Measurements from ENCODE around the gene TRIOBP.

The TRIOBP gene

GRCh38 chr22:37680191-37680851 lies 16.5 kb upstream of the TRIOBP start:
- TF ChIP-seq CTCF (IDR thresholded peaks at IDR 0.05): no peak

- no peak for TF ChIP-seq CTCF (IDR thresholded peaks at IDR 0.05)
Observed at GRCh38 chr22:37681001-37681424, 15.8 kb upstream of the TRIOBP start.

GRCh38 chr22:37681556-37682049 lies 15.2 kb upstream of the TRIOBP start:
- TF ChIP-seq CTCF (IDR thresholded peaks at IDR 0.05): peak; percentile 83

- TF ChIP-seq CTCF (IDR thresholded peaks at IDR 0.05): no peak
Observed at GRCh38 chr22:37684803-37685615, 11.8 kb upstream of the TRIOBP start.

- no peak for TF ChIP-seq CTCF (IDR thresholded peaks at IDR 0.05)
Observed at GRCh38 chr22:37686002-37686982, 10.6 kb upstream of the TRIOBP start, which contains the start of gene NOL12. TSS of gene NOL12 (plus strand) at chr22:37686343. CDS start at chr22:37686393, 50 bp downstream.

- no peak for TF ChIP-seq CTCF (IDR thresholded peaks at IDR 0.05)
Observed at GRCh38 chr22:37690407-37690806, 6.4 kb upstream of the TRIOBP start.

Measured in LNCAP (cell line).